A549 (cell line): ENCODE data around the gene HAUS8. TPM values are rescaled to one million over a fixed set of nuclear protein-coding genes. Genes with fewer than 3 reads are reported as not detected.
A peak's percentile ranks its signal among the peaks of the same experiment; 100 is the strongest.

Experiments
- ATAC-seq, 2 experiments: fragments of 200-7000 bp in 1 of 2; fragments of >200 bp in 1 of 2; cut with Nextera tagmentation in 1 of 2; cut with Tn5 transposase in 1 of 2; 3 replicates each; pipeline versions ENCODE4 v1.8.0 to v1.9.1; 2018 to 2020; ENCODE audit warnings: mild to moderate bottlenecking in 1 of 2, moderate library complexity in 1 of 2
- CTCF ChIA-PET: fragments of 300-600 bp; sonication (Branson Sonifier 250); formaldehyde crosslinking; extraction: SDS; loops from one replicate; lab custom pipeline; 2021; ENCODE audit warnings: antibody characterized with exemption, inconsistent platforms; lab: Yijun Ruan, JAX
- POLR2A ChIA-PET: fragments of 350-600 bp; formaldehyde crosslinking; extraction: SDS; loops from one replicate; lab custom pipeline; 2021; ENCODE audit warnings: antibody characterized with exemption, inconsistent platforms; lab: Yijun Ruan, JAX
- DNase-seq, 2 experiments: peaks; one replicate each; pipeline versions ENCODE4 v3.0.0 to v3.0.0-alpha.2; 2011 to 2016; ENCODE audit warnings: low read depth in 1 of 2, low spot score in 1 of 2
- FAIRE-seq: peaks from 2 replicates; lab custom pipeline; 2011; peaks lifted over from hg19 to GRCh38; lab: Jason Lieb, UNC
- H3K27ac ChIP-seq, 2 experiments: fragments of >200 bp; sonication (Bioruptor Twin); formaldehyde crosslinking; 3 replicates each; pipeline ENCODE4 v1.5.1; 2016 to 2017
- H3K4me1 ChIP-seq: fragments of >200 bp; sonication (Bioruptor Twin); formaldehyde crosslinking; 3 replicates; pipeline ENCODE4 v1.6.1; 2016
- H3K4me2 ChIP-seq: fragments of >200 bp; sonication (Bioruptor Twin); formaldehyde crosslinking; 3 replicates; pipeline ENCODE4 v1.6.1; 2016
- H3K4me3 ChIP-seq: fragments of >200 bp; sonication (Bioruptor Twin); formaldehyde crosslinking; 3 replicates; pipeline ENCODE4 v1.5.1; 2016
- H3K9me3 ChIP-seq: fragments of >200 bp; sonication (Bioruptor Twin); formaldehyde crosslinking; 3 replicates; pipeline ENCODE4 v1.6.1; 2016
- CEBPB ChIP-seq, 2 experiments: fragments of >200 bp in 1 of 2; sonication (Bioruptor Twin) in 1 of 2; formaldehyde crosslinking in 1 of 2; IDR thresholded peaks; 2 replicates each; pipeline ENCODE4 v1.6.1; 2012 to 2016
- EP300 ChIP-seq, 2 experiments: fragments of >200 bp; sonication (Bioruptor Twin); formaldehyde crosslinking; IDR thresholded peaks; 2 replicates in 1 of 2; 3 replicates in 1 of 2; pipeline ENCODE4 v1.6.1; 2016 to 2017
- NFE2L2 ChIP-seq: fragments of 150-350 bp; conservative IDR thresholded peaks from 2 replicates; pipeline ENCODE4 v1.6.1; 2014; ENCODE audit warnings: low read length
- RAD21 ChIP-seq, 2 experiments: fragments of >200 bp in 1 of 2; sonication (Bioruptor Twin) in 1 of 2; formaldehyde crosslinking in 1 of 2; IDR thresholded peaks in 1 of 2; conservative IDR thresholded peaks in 1 of 2; 2 replicates in 1 of 2; 3 replicates in 1 of 2; pipeline ENCODE4 v1.6.1; 2012 to 2018; ENCODE audit warnings: inconsistent platforms in 1 of 2
- RARB ChIP-seq: fragments of 250-450 bp; sonication (Bioruptor Pico); IDR thresholded peaks from 2 replicates; pipeline ENCODE4 v1.8.0; 2021; ENCODE audit warnings: mild to moderate bottlenecking, moderate library complexity
- RCOR1 ChIP-seq: fragments of 150-350 bp; IDR thresholded peaks from 2 replicates; pipeline ENCODE4 v1.6.1; 2014; ENCODE audit warnings: antibody characterized with exemption, low read length, low read depth
- RFX5 ChIP-seq: fragments of 450-650 bp; IDR thresholded peaks from 2 replicates; pipeline ENCODE4 v1.7.1; 2014; ENCODE audit warnings: antibody characterized with exemption, mild to moderate bottlenecking, moderate library complexity
- TFCP2L1 ChIP-seq: fragments of 250-450 bp; sonication (Bioruptor Pico); IDR thresholded peaks from 2 replicates; pipeline ENCODE4 v1.5.0; 2021; ENCODE audit warnings: mild to moderate bottlenecking
- ZFP36 ChIP-seq: fragments of 450-650 bp; IDR thresholded peaks from 2 replicates; pipeline ENCODE4 v1.6.1; 2014; ENCODE audit warnings: borderline replicate concordance; ENCODE audit not compliant: partially characterized antibody
- WGBS: methylation state at CpG from one replicate; pipeline ENCODE4 v1.1.6; 2017; ENCODE audit errors: missing lambda C conversion rate; 5-methylcytosine and 5-hydroxymethylcytosine counted together
- polyA plus RNA-seq, 4 experiments: library from polyadenylated mRNA; depleted of rRNA in 3 of 4; stranded (reverse); fragments of >200 nt; fragmentation: RNase III in 1 of 4; extraction: RNeasy Plus Mini Kit Qiagen cat#74134 plus additional on column Dnase treatment in 1 of 4; gene quantifications; 2 replicates in 3 of 4; 3 replicates in 1 of 4; pipeline ENCODE4 v1.2.3, GENCODE V29; 2011 to 2017
- TF ChIP-seq, protein P1 (sequence below): IDR thresholded peaks from 2 replicates; pipeline ENCODE4 v1.6.1; 2012
- TF ChIP-seq, protein P2 (sequence below): fragments of 450-650 bp; IDR thresholded peaks from 2 replicates; pipeline ENCODE4 v1.6.1; 2014; ENCODE audit warnings: antibody characterized with exemption
- TF ChIP-seq, protein P3 (sequence below): fragments of >200 bp; sonication (Bioruptor Twin); formaldehyde crosslinking; IDR thresholded peaks from 2 replicates; pipeline ENCODE4 v1.6.1; 2016

HAUS8 gene
- polyA plus RNA-seq, 2 of the 4 experiments (the other 2 are of a cell fraction): 15.1 to 16.2 TPM

- Histone ChIP-seq H3K27ac (no peak overlapping the region), H3K4me2 (no peak overlapping the region), H3K4me3 (no peak overlapping the region), H3K4me1 (peaks cover 8% of the 10 kb centered on the region; the same call in 2 of the 3 replicates), H3K9me3 (no peaks in the 10 kb centered on the region)
- ATAC-seq: no peak
- no peak for TF ChIP-seq RCOR1
- ChIA-PET POLR2A (no interaction called here), CTCF (interaction anchor here (0.6 to 1.0 kb wide), 2 partner anchors 22 to 129 kb away, joined by 3 read pairs; no protein-coding TSS in a partner anchor)
- WGBS: 80% methylated on average over 9 of the region's 9 CpGs
- no peak for DNase-seq
- FAIRE-seq: no peak
Observed at GRCh38 chr19:17121736-17122293, 46.6 kb upstream of the HAUS8 start.

- ATAC-seq (no peak), FAIRE-seq (no peak)
- Histone ChIP-seq H3K4me1 (no peaks in the 10 kb centered on the region), H3K27ac (no peak overlapping the region), H3K4me2 (no peak overlapping the region)
- no peak for TF ChIP-seq RARB
- TF ChIP-seq NFE2L2: no peak
- no peak for TF ChIP-seq CEBPB (IDR thresholded peaks at IDR 0.05)
- peak; percentile 44 for TF ChIP-seq ZFP36
- TF ChIP-seq, all 56 proteins: peak for 1
- 90% methylated on average over 5 of the region's 5 CpGs for WGBS
- CTCF ChIA-PET: no interaction called here
- POLR2A ChIA-PET: interaction anchor here (0.6 kb wide), 1 partner anchor 101 kb away, joined by 4 read pairs; no protein-coding TSS in a partner anchor
- Histone ChIP-seq H3K4me3 (no peak overlapping the region), H3K9me3 (no peaks in the 10 kb centered on the region)
- no peak for DNase-seq
Observed at GRCh38 chr19:17118957-17119356, 43.7 kb upstream of the HAUS8 start.

- Histone ChIP-seq H3K9me3 (no peaks in the 10 kb centered on the region), H3K4me2 (no peak overlapping the region), H3K4me3 (no peak overlapping the region), H3K27ac (no peak overlapping the region), H3K4me1 (no peaks in the 10 kb centered on the region)
- FAIRE-seq (no peak), DNase-seq (no peak), ATAC-seq (no peak)
- 95% methylated on average over 11 of the region's 14 CpGs for WGBS
- ChIA-PET CTCF (interaction anchor here (0.6 kb wide), 1 partner anchor 50 kb away, joined by 3 read pairs; no protein-coding TSS in a partner anchor), POLR2A (no interaction called here)
- TF ChIP-seq, protein P1, sequence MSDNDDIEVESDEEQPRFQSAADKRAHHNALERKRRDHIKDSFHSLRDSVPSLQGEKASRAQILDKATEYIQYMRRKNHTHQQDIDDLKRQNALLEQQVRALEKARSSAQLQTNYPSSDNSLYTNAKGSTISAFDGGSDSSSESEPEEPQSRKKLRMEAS: no peak
- TF ChIP-seq EP300 (IDR thresholded peaks at IDR 0.05): no peak
- no peak for TF ChIP-seq TFCP2L1
- no peak for TF ChIP-seq RAD21 (conservative IDR thresholded peaks at IDR 0.05 in 1 of 2, IDR thresholded peaks at IDR 0.05 in 1 of 2)
- TF ChIP-seq RFX5: no peak
- TF ChIP-seq, protein P2, sequence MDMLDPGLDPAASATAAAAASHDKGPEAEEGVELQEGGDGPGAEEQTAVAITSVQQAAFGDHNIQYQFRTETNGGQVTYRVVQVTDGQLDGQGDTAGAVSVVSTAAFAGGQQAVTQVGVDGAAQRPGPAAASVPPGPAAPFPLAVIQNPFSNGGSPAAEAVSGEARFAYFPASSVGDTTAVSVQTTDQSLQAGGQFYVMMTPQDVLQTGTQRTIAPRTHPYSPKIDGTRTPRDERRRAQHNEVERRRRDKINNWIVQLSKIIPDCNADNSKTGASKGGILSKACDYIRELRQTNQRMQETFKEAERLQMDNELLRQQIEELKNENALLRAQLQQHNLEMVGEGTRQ: no peak
- TF ChIP-seq, protein P3, sequence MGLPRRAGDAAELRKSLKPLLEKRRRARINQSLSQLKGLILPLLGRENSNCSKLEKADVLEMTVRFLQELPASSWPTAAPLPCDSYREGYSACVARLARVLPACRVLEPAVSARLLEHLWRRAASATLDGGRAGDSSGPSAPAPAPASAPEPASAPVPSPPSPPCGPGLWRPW: no peak
Observed at GRCh38 chr19:17116996-17117702, 41.9 kb upstream of the HAUS8 start.

DNA sequence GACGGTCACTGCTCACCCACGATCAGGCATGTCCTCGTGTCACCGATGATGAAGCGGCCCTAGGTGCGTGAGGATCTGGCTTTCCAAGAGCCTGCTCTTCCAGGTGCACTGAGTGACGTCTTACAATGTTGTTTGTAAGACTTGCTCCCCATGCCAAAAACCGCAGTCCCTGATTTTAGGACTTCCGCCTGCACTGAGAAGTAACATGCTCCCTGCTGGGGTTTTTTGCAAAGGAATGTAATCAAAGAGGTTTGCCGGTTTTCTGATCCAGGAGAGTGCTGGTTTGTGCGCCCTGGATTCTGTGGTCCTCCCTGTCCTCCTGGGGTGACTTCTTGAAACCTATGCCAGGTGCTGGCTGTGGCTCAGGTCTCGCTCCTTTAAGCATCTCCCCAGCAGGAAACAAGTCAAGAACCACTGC lies 39.2 kb upstream of the HAUS8 start:
- no peak for FAIRE-seq
- DNase-seq: no peak
- Histone ChIP-seq H3K9me3 (no peaks in the 10 kb centered on the region), H3K4me3 (no peak overlapping the region), H3K4me1 (peaks cover under 1% of the 10 kb centered on the region; the same call in 1 of the 3 replicates), H3K27ac (no peak overlapping the region), H3K4me2 (no peak overlapping the region)
- ChIA-PET POLR2A (no interaction called here), CTCF (no interaction called here)
- TF ChIP-seq, protein P2: no peak
- WGBS: 88% methylated on average over 12 of the region's 12 CpGs
- ATAC-seq: no peak
